A549 (cell line): ENCODE results near the gene PPP3CA.

Source experiments
- BHLHE40 ChIP-seq: IDR thresholded peaks from 2 replicates; pipeline ENCODE4 v1.6.1; 2012; ENCODE audit warnings: low read depth, low read length, inconsistent platforms
- CBX8 ChIP-seq: fragments of 200-600 bp; sonication (generic); IDR thresholded peaks from 2 replicates; pipeline ENCODE4 v1.6.1; 2016
- CTCF ChIP-seq: fragments of >200 bp; sonication (Bioruptor Twin); formaldehyde crosslinking; IDR thresholded peaks from 3 replicates; pipeline ENCODE4 v1.5.1; 2016
- EP300 ChIP-seq, 2 experiments: fragments of >200 bp; sonication (Bioruptor Twin); formaldehyde crosslinking; IDR thresholded peaks; 2 replicates in 1 of 2; 3 replicates in 1 of 2; pipeline ENCODE4 v1.6.1; 2016 to 2017
- FOSL2 ChIP-seq, 2 experiments: fragments of 450-650 bp in 1 of 2; fragments of >200 bp in 1 of 2; sonication (Bioruptor Twin) in 1 of 2; formaldehyde crosslinking; IDR thresholded peaks; 2 replicates each; pipeline versions ENCODE4 v1.5.0 to v1.6.1; 2016 to 2020; ENCODE audit warnings: mild to moderate bottlenecking in 1 of 2, moderate library complexity in 1 of 2
- HOXA7 ChIP-seq: fragments of 250-450 bp; sonication (Bioruptor Pico); IDR thresholded peaks from 2 replicates; pipeline ENCODE4 v1.5.0; 2020; ENCODE audit warnings: mild to moderate bottlenecking, moderate library complexity
- JUN ChIP-seq, 2 experiments: fragments of >200 bp; sonication (Bioruptor Twin); formaldehyde crosslinking; IDR thresholded peaks; 2 replicates in 1 of 2; 3 replicates in 1 of 2; pipeline ENCODE4 v1.6.1; 2016 to 2017
- JUNB ChIP-seq: fragments of >200 bp; sonication (Bioruptor Twin); formaldehyde crosslinking; IDR thresholded peaks from 2 replicates; pipeline ENCODE4 v1.6.1; 2016
- POLR2A ChIP-seq: IDR thresholded peaks from 2 replicates; pipeline ENCODE4 v1.6.1; 2012; ENCODE audit warnings: mild to moderate bottlenecking, low read length
- RFX5 ChIP-seq: fragments of 450-650 bp; IDR thresholded peaks from 2 replicates; pipeline ENCODE4 v1.7.1; 2014; ENCODE audit warnings: antibody characterized with exemption, mild to moderate bottlenecking, moderate library complexity
- ZSCAN20 ChIP-seq: fragments of 250-450 bp; sonication (Bioruptor Pico); IDR thresholded peaks from 2 replicates; pipeline ENCODE4 v1.8.0; 2022; ENCODE audit warnings: mild to moderate bottlenecking, moderate library complexity

- no peak for TF ChIP-seq EP300 (IDR thresholded peaks at IDR 0.05)
- no peak for TF ChIP-seq ZSCAN20 (CRISPR knock-in tag)
- no peak for TF ChIP-seq BHLHE40
- TF ChIP-seq HOXA7 (CRISPR knock-in tag): no peak
- TF ChIP-seq RFX5: no peak
- TF ChIP-seq CTCF: no peak
- no peak for TF ChIP-seq POLR2A
- no peak for TF ChIP-seq CBX8
- TF ChIP-seq JUNB: no peak
- no peak for TF ChIP-seq FOSL2 (IDR thresholded peaks at IDR 0.05)
- no peak for TF ChIP-seq FOSL2 (CRISPR knock-in tag; IDR thresholded peaks at IDR 0.05)
- no peak for TF ChIP-seq JUN (IDR thresholded peaks at IDR 0.05)
These were observed 150.0 kb downstream of the PPP3CA start for GRCh38 chr4:101197350-101197749.
